ENCODE data around the gene GRM7.

The GRM7 gene

DNA sequence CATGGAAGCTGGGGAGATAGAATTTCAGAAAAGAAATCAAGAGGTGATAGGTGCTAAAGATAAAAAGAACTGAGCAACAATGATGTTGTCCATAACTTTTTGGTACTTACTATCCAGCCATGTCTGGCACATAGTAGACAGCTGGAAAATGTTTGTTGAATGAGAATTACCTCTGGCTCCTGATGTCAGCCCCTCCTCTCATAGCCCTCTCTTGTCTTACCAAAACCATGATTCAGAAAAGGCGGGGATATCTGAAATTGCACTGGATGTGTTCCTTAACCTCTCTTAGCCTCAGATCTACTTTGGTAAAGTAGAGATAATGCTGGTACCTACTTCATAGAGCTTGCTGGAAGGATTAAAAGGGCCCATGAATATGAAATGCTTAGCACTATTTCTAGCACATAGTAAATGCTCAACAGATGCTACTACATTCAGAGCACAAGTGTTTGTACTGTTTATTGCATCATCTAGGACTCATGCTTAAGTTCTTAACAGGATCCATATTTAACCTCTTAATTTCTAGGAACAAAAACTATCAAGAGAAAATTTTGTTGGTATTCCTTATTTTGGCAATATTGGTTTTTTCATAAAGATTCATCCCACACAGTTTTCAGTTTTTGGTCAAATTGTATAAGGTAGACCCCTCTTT lies 859.9 kb downstream of the GRM7 start:
- DNase-seq (ENCODE audit: low read depth) = no peak

DNA sequence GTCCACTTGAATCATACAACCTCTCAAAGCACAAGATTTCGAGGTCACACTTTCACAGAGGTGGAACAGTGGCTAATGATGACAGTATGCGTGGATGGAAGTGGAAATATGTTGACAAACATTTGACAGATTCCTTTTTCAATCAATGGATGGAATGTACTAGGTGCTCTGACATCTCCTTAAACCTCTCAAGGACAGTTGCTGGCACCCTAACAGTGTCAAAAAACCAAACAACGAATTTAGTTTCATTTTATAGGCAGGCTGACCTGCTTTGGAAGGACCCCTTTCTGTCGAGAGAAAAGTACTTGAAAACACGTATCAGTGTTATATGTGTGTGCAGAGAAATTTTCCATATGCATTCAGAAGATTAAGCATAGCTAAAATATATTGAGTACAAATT lies 861.0 kb downstream of the GRM7 start:
- no peak for DNase-seq (ENCODE audit: low read depth)

DNA sequence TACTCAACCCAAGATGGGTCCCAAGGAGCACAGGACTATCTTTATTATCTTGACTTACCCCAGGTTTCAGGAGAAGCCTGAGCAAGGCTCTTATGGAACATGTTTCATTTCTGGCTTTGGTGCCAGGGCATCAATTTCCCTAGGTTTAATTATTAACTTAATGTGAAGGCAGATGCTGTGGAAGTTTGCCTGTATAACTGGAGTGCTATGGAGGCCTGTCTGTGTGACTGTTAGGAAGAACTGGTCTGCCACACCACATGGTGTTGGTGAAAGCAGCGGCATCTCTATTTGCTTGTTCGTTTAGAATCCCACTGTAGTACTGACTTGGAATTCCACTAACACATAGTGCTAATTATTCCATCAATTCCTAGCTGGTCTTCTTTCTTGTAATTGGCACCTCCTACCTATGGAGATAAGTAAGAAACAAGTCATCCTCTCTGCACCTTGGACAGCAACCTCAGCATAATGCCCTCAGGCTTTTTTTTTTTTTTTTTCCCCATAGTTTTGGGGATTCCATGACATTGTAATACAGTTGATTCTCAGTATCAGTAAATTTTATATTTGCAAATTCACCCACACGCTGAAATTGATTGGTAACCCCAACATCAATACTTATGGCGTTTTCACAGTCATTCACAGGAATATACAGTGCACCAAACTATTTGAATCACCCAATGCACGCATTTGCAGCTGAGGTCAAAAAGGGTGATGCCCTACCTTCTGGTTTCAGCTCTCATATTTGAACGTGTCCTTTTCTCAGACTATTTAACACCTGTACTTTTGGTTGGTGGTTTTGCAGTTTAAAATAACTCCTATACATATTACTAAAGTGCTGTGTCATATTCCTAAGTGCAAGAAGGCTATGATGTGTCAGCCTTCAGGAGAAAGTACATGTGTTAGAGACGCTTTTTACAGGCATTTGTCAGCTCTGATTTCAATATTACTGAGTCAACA lies 867.9 kb downstream of the GRM7 start:
- DNase-seq (ENCODE audit: low read depth) = no peak

DNA sequence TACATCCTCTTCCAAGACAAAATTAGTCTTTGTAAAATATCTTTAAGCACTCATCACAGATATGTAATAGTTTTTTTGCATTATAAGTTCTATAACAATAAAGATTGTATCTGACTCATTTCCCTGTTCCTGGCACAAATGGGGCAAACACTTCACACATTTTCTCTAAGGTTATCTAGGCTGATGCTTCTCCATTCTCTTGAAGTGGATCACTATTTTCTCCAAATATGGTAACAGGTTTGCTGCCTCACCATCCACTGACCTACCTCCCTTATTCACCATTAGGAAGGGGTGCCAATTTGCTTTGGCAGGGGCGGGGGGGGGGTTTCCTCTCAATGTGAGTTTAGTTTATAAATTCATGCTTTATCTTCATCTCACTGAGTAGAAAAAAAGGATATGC lies 873.0 kb downstream of the GRM7 start:
- no peak for DNase-seq (ENCODE audit: low read depth)

DNA sequence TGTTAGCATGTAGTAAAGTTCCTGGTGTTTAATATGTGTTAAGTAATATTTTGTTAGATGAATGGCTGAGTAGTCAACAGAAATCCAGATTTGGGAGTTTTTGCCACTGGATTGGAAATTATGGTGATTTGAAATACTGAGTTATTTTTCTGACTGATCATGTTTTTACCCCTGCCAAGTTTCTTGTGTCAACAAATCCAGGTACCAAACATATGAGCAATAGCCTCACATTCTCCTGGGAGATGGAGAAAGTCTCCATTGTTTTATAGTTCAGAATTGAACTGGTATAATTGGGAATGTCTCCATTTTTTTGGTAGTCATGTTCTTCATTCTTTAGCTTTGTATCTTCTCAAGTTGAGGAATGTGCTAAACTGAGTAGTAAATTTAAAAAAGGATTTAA lies 873.5 kb downstream of the GRM7 start:
- DNase-seq (ENCODE audit: low read depth) = no peak

DNA sequence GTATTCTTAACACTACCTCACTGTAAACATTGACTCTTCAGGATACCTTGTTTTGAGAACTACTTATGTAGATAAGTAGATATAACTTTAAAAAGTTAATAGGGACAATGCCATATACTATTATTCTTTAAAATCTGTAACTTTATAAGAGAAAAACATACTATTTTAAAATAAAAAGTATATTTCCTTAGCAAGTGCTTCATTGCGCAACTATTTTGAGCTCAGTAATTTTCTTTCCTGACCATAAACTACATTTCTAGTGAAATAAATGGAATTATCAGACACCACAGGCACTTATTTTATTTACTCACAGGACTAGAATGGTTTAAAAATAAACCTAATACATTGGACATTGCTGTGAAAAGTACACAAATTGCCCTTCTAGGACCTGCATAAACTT lies 876.3 kb downstream of the GRM7 start:
- DNase-seq (ENCODE audit: low read depth) = no peak

DNA sequence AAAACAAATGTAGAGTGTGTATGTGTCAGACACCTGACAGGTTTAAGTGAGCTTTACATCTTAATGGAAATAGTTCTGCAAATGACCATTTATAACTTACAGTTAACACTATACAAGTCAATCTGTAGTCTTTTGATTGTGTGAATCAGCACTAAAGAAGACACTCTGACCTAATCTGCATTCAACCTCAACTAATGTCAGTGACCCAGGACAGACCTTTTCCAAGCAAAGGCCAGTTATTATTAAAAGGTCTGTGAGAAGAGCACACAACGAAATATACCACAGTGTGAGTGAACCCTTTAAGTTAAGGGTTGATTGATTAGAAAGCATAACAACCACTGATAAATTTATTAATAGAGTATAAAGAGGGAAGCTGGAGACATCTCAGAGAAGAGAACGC lies 878.8 kb downstream of the GRM7 start:
- DNase-seq (ENCODE audit: low read depth) = no peak

DNA sequence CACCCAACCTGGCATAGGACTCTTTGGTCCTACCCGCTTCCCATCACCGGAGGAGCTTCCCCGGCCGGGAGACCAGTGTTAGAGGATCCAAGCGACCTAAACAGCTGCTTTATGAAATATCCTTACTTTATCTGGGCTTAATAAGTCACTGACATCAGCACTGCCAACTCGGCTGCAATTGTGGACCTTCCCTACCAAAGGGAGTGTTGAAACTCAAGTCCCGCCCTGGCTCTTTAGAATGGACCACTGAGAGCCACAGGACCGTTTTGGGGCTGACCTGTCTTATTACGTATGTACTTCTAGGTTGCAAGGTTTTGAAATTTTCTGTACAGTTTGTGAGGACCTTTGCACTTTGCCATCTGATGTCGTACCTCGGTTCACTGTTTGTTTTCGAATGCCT lies 879.5 kb downstream of the GRM7 start:
- DNase-seq (ENCODE audit: low read depth) = no peak

DNA sequence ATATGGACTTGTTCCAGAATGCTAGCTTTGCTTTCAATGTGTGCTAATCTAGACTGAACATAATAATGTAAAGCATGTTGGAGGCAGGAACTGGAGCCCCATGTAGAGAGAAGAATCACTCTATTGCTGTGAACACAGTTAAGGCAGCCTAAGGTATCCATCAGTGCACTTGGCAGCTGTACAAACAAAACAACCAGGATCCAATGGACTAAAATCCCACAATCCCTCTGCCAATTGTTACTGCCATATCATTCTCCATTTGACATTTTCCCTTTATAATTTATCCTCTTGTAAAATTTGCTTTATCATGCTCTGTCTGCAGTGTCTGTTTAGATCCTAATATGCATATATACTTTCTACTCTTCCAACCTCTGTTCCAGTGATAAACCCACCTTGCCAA lies 883.9 kb downstream of the GRM7 start:
- DNase-seq (ENCODE audit: low read depth) = no peak

DNA sequence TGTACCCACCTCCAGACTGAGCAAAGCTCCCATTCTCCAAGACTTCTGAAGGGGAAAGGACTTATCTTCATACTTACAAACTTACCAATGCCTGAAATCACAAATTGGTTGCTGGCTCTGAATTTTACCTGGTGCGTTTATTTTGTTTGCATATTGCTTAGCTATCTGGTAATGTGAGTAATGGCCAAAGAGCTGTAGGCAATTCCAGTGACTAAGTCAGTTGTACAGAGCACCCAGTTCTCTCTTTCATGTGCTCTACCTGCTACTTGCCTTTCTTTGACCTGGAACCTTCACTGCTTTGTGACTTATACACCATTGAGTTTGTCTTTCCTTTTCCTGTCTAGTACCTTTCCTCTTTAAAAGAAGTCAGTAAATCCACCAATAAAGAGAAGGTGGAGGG lies 884.8 kb downstream of the GRM7 start:
- no peak for DNase-seq (ENCODE audit: low read depth)

DNA sequence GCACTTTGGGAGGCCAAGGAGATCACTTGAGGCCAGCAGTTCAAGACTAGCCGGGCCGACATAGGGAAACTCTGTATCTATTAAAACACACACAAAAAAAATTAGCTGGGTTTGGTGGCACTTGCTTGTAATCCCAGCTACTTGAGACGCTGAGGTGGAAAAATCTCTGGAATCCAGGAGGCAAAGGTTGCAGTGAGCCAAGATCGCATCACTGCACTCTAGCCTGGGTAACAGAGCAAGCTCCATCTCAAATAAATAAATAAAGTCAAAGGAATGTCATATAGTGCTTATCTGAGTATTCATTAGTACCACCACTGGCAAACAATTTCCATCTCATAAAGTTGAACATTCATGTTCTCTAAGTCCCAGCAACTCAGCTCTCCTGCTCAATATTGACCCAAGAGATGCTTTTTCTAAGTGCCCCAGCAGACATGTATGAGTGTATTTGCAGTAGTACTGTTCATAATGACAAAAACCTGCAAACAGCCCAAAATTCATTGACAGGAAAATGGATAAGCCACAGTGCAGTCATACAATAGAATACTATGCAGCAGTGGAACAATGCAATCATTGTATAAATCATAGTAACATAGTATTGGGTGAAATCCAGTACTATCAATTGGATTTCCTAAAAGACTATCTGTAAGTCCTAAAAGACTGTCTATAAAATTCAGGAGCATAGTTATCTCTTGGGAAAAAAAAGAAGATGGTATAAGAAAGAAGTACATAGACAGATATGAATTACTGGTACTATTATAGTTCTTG lies 889.2 kb downstream of the GRM7 start:
- DNase-seq (ENCODE audit: low read depth) = no peak

DNA sequence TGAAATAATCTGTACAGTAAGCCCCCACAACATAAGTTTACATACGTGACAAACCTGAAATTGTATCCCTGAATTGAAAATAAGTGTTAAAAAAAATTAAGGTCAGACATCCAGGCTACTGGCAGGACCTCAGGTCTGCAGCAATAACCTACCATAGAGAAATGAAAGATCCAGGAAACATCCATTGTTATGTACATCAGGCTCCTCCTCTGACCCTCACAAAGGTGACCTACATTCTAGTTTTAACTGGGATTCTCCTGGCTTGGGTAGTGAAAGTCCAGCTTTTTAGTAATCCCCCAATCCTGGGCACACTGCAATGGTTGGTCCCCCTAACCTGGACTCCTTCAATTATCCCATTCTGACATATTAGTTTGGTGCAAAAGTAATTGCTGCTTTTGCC lies 891.1 kb downstream of the GRM7 start:
- no peak for DNase-seq (ENCODE audit: low read depth)

DNA sequence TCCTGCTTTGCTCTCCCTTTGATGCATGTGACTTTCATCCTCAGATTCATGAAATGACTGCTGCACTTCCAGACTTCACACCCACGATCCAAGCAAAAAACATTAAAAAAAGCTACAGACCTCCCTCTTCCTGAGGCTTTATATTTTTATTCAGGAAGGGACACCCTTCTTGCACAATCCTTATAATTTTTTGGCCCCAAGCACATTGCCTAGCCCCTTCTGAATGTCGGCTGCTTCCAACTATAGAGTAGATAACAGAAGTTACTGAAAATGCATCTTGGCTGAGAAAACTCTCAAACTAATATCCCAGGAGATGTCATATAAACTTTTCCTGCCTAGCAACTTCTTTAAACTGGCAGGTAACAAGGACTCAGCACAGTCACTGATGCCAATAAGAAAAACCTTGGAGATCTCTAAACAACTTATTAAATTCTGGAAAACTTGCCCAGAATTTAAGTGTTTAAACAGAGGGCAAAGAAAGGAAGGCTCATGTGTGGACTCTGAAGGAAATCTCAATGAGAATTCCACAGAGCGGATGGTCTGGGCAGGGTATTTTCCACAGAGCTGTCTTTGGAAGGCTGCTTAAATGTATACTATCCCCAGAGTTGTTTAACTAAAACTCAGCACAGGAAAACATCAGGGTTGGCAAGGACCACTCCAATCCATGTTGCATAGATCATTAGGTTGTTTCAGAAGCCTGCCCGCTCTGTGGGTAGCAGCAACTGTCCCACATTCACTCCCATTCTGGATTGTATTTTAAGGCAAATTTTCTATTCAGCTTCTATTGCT lies 893.9 kb downstream of the GRM7 start:
- no peak for DNase-seq (ENCODE audit: low read depth)

DNA sequence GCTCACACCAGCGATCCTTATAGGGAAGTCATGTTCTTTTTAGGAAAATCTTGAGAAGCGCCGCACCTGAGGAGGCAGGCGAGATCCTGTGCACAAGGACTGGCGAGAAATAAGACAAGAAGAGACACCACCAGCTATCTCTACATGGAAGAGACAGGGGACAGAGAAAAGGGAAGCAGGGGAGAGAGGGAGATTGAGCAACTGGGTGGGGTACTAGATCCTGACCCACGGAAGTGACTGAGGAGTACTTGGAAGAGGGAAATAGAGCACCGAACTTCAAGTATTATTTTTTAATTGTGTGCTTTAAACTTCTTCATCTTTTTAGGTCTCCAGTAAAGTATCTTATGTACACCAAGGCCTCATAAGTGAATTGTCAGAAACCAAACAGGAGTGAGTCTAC lies 898.7 kb downstream of the GRM7 start:
- DNase-seq (ENCODE audit: low read depth) = no peak

DNA sequence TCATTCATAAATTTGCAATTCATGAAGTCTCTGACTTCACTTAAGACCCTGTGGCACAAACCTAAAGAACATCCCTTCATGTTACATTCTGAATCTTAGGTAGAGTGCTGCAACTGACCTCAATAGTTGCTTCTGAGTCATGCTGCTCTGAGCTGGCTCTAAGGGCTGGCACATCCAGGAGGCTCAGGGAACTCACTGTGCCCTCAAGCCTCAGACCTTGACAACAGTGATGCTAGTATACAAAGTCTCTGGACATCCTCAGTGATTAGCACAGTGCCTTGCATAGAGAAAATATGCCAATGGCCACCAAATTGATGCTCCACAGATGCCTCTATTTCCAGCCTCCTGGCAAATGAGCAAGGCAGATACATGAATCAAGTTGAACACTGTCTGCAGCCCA lies 899.8 kb downstream of the GRM7 start:
- no peak for DNase-seq (ENCODE audit: low read depth)

DNA sequence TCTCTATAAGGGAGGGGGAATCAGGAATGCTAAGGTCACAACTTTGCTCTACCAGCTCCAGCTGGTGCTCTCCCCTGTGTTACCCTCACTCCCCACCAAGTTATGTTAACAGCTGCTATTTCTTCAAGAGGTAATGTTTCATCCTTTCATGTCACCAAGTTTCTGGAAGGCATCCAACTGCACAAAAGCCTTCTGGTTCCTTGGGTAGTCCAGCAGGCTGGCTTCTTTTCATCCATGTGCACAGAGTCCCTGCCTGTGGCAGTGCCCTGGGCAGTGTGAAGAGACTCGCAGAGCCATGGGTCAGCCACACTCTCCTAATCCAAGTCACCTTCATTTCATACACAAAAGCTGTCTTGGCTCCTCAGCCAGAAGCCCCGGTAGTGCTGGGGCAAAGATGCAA lies 903.2 kb downstream of the GRM7 start:
- DNase-seq (ENCODE audit: low read depth) = no peak

DNA sequence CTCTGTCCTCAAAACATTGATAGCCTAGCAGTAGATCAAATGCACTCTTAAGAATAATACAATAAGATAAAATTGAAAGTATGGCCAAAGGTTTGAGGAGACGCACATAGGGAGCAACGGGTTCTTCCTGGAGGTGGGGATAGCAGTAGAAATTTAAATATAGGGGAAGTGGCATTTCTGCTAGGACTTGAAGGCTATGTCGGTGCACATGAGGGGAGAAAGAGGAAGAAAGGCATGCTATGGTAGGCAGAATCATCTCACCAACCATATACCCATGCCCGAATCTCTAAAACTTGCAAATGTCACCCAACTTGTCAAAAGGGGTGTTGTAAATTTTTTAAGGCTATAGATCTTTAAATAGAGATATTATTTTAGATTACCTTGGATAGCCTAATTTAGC lies 905.6 kb downstream of the GRM7 start:
- no peak for DNase-seq (ENCODE audit: low read depth)

DNA sequence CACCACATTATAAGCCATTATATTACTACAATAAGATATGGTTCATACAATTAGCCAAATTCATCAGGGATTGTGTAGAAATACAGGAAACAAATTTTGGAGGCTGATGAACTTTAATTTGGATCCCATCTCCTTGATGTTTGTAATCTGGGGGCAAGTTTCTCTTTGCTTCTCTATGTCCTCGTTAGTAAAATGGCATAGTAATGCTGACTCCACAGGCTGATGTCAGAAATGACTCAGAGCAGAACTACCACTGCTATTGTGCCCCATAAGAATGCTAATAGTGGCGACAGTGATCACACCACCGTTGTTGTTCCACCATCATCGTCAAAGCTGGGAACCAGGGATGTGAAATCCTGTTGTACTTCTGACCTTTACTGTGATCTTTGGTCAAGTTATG lies 918.4 kb downstream of the GRM7 start:
- DNase-seq (ENCODE audit: low read depth) = no peak

DNA sequence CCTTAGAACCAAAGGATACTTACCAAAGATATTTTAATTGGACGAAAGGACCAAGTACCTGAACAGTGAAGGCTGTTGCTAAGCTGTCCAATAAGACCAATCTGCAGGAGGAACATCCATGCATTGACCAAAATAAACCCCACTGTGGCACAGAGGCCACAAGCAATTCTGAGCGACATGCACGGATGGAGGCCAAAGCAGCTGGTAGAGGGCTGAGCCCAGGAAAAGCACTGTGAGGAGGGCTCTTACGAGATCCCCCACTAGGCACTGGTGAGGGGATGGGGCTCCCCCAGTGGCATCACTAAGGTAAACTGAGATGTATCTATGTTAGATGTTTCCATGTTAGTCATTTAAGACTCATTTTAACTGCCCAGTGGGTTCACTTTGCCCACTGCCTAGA lies 920.5 kb downstream of the GRM7 start:
- DNase-seq (ENCODE audit: low read depth) = no peak

DNA sequence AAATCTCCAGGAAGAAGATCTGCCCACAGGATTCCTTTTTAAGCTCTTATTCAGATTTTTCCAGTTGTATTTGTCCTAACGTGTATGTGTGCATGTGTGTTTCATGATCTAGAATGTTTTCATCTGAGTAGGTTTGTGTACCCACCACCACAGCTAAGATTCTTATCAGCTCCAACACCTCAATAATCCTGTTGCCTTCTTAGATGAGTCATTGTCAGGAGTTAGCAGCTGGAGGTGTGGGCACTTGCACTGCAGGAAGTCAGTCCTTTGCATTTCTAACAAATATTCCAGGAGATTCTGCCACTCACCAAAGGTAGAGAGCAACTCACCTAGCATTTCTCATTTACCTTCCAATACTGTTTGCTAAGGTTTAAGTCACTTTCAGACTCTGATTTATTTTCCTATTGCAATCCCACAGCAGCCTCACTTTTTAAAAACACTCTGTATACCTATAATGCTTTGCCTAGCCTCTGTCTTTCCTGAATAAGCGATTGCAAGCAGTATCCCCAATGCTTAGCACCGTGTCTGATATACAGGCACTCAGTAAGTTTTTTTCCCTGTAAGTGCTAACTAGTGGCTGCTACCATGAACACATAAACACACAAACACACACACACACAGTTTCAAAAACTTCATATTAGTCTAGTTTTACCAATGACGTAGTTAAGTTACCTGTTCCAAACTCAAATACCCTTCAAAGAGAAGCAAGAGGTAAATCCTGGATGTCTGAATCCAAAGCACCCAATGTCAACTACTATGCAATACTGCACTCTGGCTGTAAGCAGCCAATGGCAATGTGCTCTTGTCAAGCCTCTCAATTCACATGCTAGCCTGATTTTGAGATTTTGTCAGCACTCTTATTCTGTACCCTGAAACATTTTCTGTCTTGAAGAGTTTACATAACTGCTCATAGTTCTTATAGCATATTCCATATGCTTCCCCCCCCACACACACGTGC lies 927.2 kb downstream of the GRM7 start:
- no peak for DNase-seq (ENCODE audit: low read depth)

DNA sequence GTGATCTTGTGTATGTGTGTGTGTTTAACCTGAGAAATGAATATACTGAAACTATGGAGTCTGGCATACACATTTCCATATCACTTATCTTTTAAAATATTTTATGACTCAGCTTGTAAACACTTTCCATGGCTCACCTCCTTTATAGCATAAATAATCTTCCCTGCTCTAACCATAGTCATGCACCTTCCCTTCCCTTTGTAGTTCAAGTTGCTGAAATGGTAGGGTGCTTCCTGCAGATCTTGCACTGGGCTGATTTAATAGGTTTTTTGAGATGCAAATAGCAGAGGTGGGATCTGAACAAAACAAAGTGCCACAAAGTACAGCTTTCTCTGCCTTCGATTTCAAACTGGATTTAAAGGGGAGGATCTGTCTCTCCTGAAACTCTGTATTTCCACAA lies 928.0 kb downstream of the GRM7 start:
- DNase-seq (ENCODE audit: low read depth) = no peak
